Measurements from ENCODE around the gene ME3.

The ME3 gene

DNA sequence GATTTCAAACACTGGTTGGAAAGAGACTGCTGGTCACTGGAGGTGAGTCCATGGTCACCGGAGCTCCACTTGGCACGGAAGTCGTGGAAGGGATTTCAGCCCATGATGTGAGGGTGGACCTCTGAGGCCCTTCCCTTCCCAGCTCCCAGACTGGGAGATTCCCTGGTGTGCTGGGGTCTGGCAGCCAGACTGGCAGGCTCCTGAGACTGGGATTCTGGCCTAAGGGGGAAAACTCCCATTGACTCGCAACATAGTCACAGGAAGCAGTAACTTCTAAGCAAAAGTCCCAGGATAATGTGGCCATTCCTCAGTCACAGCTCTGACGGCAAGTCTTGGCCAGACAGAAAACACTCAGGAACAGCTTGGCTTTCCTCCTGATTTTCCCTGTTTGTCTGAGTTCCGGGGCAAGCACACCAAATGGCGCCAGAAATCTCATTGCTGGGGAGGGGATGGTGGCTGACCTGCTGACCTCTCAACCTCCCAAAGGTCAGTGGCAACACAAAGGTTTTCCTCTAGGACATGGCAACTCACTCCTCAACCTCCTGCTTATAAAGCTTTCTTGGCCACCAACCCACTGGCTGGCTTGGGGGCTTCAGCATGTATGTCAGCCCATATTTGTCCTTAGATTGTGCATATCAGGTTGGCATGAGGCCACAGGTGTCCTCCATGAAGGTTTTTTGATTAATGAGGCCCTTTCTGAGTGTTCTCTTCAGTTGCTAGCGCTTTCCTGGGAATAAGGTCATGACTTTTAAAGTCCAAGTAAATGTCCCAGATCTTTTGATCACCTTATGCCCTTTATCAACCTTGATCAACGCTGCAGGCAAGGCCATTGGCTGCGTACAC lies 198.2 kb downstream of the ME3 start:
- TF ChIP-seq USF1 (IDR thresholded peaks at IDR 0.05): no peak
- no peak for TF ChIP-seq EGR1 (IDR thresholded peaks at IDR 0.05)
- no peak for TF ChIP-seq TAF1 (IDR thresholded peaks at IDR 0.05; ENCODE audit: low read depth)
- no peak for TF ChIP-seq EP300 (IDR thresholded peaks at IDR 0.05; ENCODE audit: borderline replicate concordance)
- TF ChIP-seq YY1 (IDR thresholded peaks at IDR 0.05; ENCODE audit: low read depth): no peak
- TF ChIP-seq RAD21 (IDR thresholded peaks at IDR 0.05; ENCODE audit: low read depth): no peak
- TF ChIP-seq, protein P1, sequence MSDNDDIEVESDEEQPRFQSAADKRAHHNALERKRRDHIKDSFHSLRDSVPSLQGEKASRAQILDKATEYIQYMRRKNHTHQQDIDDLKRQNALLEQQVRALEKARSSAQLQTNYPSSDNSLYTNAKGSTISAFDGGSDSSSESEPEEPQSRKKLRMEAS (IDR thresholded peaks at IDR 0.05): no peak

DNA sequence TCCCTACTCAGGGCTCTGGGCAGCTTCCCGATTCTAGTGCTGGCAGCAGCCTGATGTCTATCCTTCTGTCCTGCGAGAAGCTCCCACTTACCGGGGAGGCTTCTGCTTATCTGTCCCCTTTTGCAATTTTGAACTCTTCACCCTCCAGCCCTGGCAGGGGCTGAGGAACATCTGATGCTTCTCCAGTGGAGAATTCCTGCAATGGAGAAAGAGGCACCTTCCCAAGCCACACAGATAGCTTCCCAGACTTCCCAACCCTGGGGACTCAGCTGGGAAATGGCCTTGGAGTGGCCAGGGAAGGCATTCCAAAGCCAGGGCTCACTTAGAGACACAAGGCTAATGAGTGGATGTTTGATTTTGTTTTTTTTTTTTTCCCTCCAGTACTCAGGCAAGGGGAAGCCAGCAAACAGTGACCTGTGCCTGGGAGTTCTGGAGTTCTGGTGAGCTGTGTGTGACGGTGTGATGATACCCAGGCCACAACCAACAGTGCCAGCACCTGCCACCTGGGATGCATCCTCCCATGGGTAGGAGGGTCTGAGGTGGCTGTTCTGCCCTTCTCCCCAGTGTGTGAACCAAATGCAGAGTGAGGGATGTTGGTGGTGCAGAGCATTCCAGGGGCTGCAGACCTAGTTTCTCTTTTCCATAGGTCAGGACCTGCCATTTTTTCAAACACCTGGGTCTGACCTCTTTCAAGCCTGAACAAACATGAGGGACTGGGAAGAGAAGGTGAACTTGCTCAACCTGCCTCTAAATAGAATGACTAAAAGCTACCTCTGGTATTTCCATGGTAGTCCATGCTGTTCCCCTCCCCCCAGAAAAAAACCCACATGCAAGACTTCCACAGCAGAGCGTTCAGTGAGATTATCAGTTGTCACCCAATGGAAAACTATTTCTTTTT lies 202.7 kb downstream of the ME3 start:
- TF ChIP-seq CEBPB (IDR thresholded peaks at IDR 0.05) (no peak), NFIC (IDR thresholded peaks at IDR 0.05) (no peak), ZBTB7A (IDR thresholded peaks at IDR 0.05; ENCODE audit: low read depth) (no peak), EGR1 (IDR thresholded peaks at IDR 0.05) (no peak)

DNA sequence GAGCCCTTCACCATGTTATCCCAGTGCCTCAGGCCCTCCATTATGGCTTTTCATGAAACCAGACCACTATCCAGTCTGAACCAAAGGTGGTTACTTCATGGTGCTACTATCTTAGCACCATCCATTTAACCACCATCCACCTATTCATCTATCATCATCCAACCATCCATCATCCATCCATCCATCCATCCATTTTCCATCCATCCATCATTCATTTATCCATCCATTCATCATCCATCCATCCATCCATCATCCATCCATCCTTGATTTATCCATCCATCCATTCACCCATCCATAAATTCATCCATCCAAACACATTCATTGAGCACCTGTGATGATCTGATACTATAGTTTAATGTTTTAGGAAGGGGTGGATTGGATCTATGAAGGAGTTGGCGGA lies 204.2 kb downstream of the ME3 start:
- TF ChIP-seq ZBTB7A (IDR thresholded peaks at IDR 0.05; ENCODE audit: low read depth) (no peak), TCF12 (IDR thresholded peaks at IDR 0.05; ENCODE audit: low read depth) (no peak), EP300 (IDR thresholded peaks at IDR 0.05; ENCODE audit: borderline replicate concordance) (no peak), USF1 (IDR thresholded peaks at IDR 0.05) (no peak), NFIC (IDR thresholded peaks at IDR 0.05) (no peak), TAF1 (IDR thresholded peaks at IDR 0.05; ENCODE audit: low read depth) (no peak), EGR1 (IDR thresholded peaks at IDR 0.05) (no peak), CEBPB (IDR thresholded peaks at IDR 0.05) (no peak), YY1 (IDR thresholded peaks at IDR 0.05; ENCODE audit: low read depth) (no peak), CREB1 (IDR thresholded peaks at IDR 0.05; ENCODE audit: low read depth) (no peak), TEAD4 (IDR thresholded peaks at IDR 0.05) (no peak), FOXM1 (IDR thresholded peaks at IDR 0.05; ENCODE audit: borderline replicate concordance, low read depth) (no peak), RAD21 (IDR thresholded peaks at IDR 0.05; ENCODE audit: low read depth) (no peak)
- TF ChIP-seq, protein P2, sequence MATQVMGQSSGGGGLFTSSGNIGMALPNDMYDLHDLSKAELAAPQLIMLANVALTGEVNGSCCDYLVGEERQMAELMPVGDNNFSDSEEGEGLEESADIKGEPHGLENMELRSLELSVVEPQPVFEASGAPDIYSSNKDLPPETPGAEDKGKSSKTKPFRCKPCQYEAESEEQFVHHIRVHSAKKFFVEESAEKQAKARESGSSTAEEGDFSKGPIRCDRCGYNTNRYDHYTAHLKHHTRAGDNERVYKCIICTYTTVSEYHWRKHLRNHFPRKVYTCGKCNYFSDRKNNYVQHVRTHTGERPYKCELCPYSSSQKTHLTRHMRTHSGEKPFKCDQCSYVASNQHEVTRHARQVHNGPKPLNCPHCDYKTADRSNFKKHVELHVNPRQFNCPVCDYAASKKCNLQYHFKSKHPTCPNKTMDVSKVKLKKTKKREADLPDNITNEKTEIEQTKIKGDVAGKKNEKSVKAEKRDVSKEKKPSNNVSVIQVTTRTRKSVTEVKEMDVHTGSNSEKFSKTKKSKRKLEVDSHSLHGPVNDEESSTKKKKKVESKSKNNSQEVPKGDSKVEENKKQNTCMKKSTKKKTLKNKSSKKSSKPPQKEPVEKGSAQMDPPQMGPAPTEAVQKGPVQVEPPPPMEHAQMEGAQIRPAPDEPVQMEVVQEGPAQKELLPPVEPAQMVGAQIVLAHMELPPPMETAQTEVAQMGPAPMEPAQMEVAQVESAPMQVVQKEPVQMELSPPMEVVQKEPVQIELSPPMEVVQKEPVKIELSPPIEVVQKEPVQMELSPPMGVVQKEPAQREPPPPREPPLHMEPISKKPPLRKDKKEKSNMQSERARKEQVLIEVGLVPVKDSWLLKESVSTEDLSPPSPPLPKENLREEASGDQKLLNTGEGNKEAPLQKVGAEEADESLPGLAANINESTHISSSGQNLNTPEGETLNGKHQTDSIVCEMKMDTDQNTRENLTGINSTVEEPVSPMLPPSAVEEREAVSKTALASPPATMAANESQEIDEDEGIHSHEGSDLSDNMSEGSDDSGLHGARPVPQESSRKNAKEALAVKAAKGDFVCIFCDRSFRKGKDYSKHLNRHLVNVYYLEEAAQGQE (IDR thresholded peaks at IDR 0.05; ENCODE audit: low read depth): no peak
- TF ChIP-seq, protein P1 (IDR thresholded peaks at IDR 0.05): no peak

- TF ChIP-seq CEBPB (IDR thresholded peaks at IDR 0.05) (0 out of 2 replicates have a peak, but pooled peaks have one; percentile 44), TCF12 (IDR thresholded peaks at IDR 0.05; ENCODE audit: low read depth) (peak; percentile 85), EP300 (IDR thresholded peaks at IDR 0.05; ENCODE audit: borderline replicate concordance) (peak; percentile 84), RAD21 (IDR thresholded peaks at IDR 0.05; ENCODE audit: low read depth) (peak; percentile 16; the same call in 1 of the 2 replicates), YY1 (IDR thresholded peaks at IDR 0.05; ENCODE audit: low read depth) (peak; percentile 39; the same call in 1 of the 2 replicates), USF1 (IDR thresholded peaks at IDR 0.05) (no peak), NFIC (IDR thresholded peaks at IDR 0.05) (peak; percentile 80), ZBTB7A (IDR thresholded peaks at IDR 0.05; ENCODE audit: low read depth) (no peak), FOXM1 (IDR thresholded peaks at IDR 0.05; ENCODE audit: borderline replicate concordance, low read depth) (peak; percentile 53; the same call in 1 of the 2 replicates), CREB1 (IDR thresholded peaks at IDR 0.05; ENCODE audit: low read depth) (no peak), EGR1 (IDR thresholded peaks at IDR 0.05) (no peak), TEAD4 (IDR thresholded peaks at IDR 0.05) (peak; percentile 59; the same call in 1 of the 2 replicates), TAF1 (IDR thresholded peaks at IDR 0.05; ENCODE audit: low read depth) (no peak)
- TF ChIP-seq, protein P2 (IDR thresholded peaks at IDR 0.05; ENCODE audit: low read depth): no peak
- TF ChIP-seq, protein P1 (IDR thresholded peaks at IDR 0.05): no peak; the same call in 1 of the 2 replicates
These were observed 207.8 kb downstream of the ME3 start for GRCh38 chr11:86464509-86465221.

All from Ishikawa (cell line).